GM10266 (cell line): ENCODE data around the gene PCDHA12.
"Not testable (repeated sequence)": the region's sequence is repeated elsewhere in the genome, so short reads cannot be mapped to it uniquely, and the experiment has no call there.

ENCODE experiments used
- DNase-seq: peaks from one replicate; pipeline ENCODE4 v3.0.0; 2012; ENCODE audit errors: extremely low spot score
- CTCF ChIP-seq: IDR thresholded peaks from 2 replicates; pipeline ENCODE4 v1.5.1; 2012; ENCODE audit warnings: mild to moderate bottlenecking, low read depth; ENCODE audit not compliant: control insufficient read depth, insufficient read depth; ENCODE audit errors: missing control alignments

PCDHA12 gene

GRCh38 chr5:140840978-140841962, 33.8 kb upstream of the PCDHA12 start, which contains the start of gene PCDHA8:
Gene PCDHA8, plus strand, starts transcription at chr5:140841187. Its CDS starts 135 bp downstream, at chr5:140841322.
- TF ChIP-seq CTCF: no peak
- no peak for DNase-seq

- DNase-seq: no peak
Measured at GRCh38 chr5:140842798-140843733, 32.0 kb upstream of the PCDHA12 start.

GRCh38 chr5:140848139-140849102, 26.7 kb upstream of the PCDHA12 start, which contains the start of gene PCDHA9:
Gene PCDHA9, plus strand, starts transcription at chr5:140848382. Its CDS starts 114 bp downstream, at chr5:140848496.
- DNase-seq: not testable (repeated sequence)

More at GRCh38 chr5:140842798-140843733, 32.0 kb upstream of the PCDHA12 start:
- TF ChIP-seq CTCF: no peak

GRCh38 chr5:140849831-140850634, 25.1 kb upstream of the PCDHA12 start:
- not testable (repeated sequence) for DNase-seq

GRCh38 chr5:140855772-140856674, 19.1 kb upstream of the PCDHA12 start, which contains the start of gene PCDHA10:
Gene PCDHA10, plus strand, starts transcription at chr5:140855897. Its CDS starts 152 bp downstream, at chr5:140856049.
- DNase-seq: no peak
- TF ChIP-seq CTCF: no peak

- no peak for DNase-seq
- TF ChIP-seq CTCF: no peak
Measured at GRCh38 chr5:140857177-140857986, 17.7 kb upstream of the PCDHA12 start.
